Measurements from ENCODE around the gene CTNNB1.

Gene CTNNB1

DNA sequence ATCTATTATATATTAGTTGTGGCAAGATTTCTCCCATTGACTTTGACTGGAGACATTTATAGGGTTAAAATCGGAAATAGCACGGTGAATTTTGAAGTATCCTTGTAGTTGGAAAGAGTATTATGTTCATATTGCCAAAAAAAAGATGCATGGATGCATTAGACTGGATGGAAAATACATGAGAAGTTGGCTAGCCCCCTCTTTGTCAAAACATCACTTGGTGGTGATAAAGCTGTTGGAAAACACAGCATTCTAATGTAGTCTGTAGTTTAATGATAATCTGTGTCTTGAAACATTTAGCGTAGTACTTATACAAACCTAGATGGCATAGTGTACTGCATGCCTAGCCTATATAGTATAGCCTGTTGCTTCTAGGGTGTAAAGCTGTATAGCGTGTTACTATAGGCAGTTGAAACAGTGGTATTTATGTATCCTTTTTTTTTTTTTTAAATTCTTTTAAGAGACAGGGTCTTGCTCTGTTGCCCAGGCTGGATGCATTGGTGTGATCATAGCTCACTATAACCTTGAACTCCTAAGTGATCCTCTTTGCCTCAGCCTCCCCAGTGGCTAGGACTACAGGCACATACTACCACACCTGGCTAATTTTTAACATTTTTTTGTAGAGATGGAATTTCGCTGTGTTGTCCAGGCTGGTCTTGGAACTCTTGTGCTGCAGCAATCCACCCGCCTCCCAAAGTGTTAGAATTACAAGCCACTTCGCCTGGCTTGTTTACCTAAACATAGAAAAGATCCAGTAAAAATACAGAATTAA, 21.8 kb downstream of the CTNNB1 start:
- no peak for DNase-seq

DNA sequence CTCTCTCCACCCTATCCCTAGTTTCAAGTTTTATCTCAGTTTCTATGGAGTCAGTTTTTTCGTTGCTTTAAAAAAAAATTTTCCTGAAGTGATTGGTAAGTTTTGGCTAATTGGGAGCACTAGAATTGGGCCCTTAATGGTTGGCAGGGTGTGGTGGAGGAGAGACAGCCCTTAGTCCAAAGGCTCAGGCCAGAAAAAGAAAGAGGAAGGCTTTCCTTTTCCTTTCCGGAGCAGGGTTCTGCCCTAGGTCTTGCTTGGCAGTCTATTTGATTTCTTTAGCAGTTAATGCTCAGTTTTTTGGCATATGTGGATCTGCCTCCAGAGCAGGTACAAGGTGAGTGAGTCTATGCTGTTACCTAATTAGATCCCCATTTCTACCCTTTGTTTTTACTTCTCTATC, 22.7 kb downstream of the CTNNB1 start:
- DNase-seq: no peak

DNA sequence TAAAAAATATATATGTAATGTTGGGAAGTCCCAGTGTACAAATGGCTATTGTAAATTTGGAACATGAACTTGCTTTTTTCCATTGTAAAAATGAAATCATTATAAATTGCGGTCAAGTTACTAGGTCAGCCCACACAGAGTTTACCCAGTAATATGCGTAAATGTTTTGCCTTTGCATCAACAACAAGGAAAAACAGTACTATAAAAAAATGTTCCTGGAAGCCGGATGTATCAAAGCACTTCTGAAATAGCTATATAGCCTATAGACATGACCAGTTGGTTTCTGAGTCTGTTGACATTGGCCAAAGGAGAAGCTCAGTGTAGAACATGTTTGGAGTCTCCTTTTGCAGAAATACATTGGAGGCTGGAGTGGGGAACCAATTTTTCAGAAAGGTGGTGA, 23.2 kb downstream of the CTNNB1 start:
- no peak for DNase-seq

DNA sequence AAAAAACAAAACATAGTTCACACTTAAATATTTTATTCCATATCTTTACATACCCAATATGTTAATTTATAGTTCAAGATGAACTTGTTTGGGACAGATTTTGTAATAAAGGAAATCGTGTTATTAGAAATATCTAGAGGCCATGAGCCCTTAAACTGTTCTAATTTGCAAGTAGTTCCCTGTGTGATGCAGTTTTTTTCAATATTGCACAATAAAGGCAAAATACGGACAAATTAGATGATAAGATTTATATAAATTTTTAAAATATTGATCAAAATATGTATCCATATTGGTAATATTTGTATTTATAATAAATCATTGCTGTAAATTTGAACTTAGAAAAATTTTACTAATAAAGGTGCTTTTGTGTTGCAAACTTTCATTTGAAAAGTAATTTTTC, 23.8 kb downstream of the CTNNB1 start:
- no peak for DNase-seq

DNA sequence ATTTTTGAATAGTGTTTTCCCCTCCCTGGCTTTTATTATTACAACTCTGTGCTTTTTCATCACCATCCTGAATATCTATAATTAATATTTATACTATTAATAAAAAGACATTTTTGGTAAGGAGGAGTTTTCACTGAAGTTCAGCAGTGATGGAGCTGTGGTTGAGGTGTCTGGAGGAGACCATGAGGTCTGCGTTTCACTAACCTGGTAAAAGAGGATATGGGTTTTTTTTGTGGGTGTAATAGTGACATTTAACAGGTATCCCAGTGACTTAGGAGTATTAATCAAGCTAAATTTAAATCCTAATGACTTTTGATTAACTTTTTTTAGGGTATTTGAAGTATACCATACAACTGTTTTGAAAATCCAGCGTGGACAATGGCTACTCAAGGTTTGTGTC, 24.4 kb downstream of the CTNNB1 start:
- DNase-seq: no peak

DNA sequence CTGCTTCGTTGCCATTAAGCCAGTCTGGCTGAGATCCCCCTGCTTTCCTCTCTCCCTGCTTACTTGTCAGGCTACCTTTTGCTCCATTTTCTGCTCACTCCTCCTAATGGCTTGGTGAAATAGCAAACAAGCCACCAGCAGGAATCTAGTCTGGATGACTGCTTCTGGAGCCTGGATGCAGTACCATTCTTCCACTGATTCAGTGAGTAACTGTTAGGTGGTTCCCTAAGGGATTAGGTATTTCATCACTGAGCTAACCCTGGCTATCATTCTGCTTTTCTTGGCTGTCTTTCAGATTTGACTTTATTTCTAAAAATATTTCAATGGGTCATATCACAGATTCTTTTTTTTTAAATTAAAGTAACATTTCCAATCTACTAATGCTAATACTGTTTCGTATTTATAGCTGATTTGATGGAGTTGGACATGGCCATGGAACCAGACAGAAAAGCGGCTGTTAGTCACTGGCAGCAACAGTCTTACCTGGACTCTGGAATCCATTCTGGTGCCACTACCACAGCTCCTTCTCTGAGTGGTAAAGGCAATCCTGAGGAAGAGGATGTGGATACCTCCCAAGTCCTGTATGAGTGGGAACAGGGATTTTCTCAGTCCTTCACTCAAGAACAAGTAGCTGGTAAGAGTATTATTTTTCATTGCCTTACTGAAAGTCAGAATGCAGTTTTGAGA, 25.0 kb downstream of the CTNNB1 start:
- DNase-seq: no peak

DNA sequence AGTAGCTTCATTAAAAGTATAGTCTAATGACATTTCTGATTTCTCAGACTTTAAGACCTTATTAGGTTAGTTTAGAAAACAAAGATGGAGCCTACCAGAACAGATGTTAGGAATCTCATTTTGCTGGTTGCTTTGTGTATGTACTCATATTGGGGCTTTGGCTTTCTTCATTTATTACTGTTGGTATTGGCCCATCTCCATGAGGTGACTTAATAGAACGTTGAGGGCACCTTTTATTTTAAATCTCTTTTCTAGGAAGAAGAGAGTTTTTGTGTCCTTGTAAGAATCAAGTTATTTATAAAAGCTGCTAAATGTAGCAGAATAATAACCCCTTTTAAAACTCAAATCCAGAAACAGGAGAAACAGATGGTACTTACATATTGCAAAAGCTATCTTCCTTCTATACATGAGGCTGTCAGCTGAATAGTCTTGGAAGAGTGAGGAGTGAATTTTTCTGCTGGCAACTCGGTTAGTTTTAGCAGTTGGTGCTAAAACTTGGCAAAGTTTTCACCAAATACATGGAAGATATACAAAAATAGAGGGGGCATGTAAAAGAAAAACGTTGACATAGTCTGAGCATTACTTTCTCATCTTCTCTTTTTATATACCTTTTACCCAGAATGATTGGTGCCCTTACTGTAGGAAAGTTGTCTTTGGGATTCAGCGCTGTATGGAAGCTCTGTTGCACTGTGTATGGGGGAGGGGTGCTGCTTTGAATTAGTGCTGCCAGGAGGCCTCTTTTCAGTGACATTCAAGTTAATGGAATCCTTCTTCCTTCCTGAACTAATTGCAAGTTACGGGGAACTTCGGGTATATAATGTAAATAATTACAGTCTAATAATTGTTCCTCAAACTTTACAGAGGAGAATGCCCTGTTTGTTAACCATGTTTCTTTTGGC, 35.8 kb downstream of the CTNNB1 start:
- no peak for DNase-seq

DNA sequence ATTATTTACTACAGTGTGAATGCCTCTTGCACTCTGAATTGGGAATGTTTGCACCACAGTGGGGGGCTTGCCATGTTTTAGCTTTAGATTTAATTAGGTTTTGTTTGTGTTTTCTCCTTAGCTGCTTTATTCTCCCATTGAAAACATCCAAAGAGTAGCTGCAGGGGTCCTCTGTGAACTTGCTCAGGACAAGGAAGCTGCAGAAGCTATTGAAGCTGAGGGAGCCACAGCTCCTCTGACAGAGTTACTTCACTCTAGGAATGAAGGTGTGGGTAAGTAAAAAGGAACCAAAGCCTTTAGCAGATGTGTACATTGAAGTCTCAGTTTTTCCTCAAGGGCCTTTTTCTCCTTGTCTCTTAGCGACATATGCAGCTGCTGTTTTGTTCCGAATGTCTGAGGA, 36.9 kb downstream of the CTNNB1 start:
- DNase-seq: no peak

DNA sequence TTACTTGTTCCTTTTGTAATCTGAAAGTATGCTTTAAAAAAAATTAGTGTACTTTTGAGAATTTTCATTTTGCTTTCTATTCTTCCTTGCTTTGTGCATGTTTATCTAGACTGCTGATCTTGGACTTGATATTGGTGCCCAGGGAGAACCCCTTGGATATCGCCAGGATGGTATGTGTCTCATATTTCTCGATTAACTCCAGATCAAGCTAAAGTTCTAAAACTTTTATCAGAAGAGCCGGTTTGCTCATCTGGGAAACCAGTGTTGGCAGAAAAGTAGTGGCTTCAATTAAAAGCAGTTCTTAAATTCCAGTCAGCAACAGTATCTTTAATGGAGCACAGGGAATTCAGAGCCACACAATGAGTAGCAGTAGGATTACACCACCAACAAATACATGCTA, 38.6 kb downstream of the CTNNB1 start:
- no peak for DNase-seq

DNA sequence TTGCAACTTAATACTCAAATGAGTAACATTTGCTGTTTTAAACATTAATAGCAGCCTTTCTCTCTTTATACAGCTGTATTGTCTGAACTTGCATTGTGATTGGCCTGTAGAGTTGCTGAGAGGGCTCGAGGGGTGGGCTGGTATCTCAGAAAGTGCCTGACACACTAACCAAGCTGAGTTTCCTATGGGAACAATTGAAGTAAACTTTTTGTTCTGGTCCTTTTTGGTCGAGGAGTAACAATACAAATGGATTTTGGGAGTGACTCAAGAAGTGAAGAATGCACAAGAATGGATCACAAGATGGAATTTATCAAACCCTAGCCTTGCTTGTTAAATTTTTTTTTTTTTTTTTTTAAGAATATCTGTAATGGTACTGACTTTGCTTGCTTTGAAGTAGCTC, 40.3 kb downstream of the CTNNB1 start:
- no peak for DNase-seq

DNA sequence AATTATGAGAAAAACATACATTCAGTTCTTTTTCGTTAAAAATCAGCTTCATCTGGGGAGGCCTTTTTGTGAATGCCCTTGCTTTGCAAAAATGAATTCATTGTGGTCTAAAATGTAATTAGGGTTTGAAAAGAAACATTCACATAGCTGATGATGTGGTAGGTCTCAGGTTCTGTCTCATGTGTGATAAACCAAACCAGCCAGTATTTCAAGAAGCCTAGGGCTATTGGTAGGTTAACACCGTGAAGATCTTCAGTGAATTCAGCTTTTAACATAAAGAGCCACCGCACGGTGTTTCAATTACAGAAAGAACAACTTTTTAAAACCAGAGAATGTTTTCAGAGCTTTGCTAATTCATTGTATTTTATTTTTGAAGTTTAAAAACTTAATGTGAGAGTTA, 41.9 kb downstream of the CTNNB1 start:
- DNase-seq: no peak

DNA sequence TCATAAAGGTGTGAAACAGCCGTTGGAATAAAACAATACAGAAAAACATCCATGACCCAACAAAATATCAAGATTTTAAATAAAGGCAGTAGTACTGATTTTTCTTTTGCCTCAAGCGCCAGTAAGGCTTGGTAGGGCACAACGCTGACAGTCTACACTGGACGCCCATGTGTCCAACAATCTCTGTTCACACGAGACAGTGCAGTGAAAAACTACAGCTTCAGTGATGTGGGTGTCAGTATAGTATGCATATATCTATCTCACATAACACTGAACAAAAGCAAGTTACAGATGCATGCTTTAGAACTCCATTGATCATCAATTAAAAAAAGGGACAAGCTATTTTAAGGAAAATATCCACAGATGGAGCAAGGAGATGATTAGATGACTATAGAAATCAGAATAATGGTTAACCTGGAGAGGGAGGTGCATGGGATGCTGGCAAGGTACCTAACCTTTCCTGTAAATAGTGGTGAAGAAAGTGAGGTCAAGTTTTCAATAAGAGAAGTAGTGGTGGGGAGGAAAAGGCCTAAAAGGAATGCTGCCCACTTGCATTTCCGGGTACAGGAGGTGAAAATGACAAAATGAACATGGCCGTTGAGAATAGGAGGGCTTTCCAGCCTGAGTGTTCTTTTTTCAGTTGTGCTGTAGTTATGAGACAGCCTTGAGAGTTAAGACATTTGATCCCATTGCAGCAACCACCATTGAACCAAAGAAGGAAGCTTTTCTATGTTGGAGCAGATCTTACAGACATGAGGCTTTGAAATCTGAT, 42.7 kb downstream of the CTNNB1 start:
- no peak for DNase-seq

DNA sequence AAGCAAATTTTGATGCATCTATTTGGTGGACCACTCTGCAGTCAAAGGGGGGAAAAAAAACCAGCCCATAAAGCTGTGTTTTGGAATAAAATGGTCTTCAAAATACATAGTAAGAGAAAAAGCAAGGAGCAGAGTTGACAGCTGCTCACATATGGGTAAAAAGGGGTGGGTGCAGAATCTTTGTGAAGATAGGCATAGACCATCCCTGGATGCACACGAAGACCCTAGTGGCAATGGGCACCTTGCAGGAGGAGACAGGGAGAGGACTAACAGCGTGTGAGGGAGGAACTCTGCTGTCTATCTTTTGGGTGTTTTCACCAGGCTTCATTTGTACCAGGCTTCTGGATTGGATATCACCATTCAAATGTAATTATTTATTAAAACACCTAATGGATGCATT, 43.9 kb downstream of the CTNNB1 start:
- no peak for DNase-seq

DNA sequence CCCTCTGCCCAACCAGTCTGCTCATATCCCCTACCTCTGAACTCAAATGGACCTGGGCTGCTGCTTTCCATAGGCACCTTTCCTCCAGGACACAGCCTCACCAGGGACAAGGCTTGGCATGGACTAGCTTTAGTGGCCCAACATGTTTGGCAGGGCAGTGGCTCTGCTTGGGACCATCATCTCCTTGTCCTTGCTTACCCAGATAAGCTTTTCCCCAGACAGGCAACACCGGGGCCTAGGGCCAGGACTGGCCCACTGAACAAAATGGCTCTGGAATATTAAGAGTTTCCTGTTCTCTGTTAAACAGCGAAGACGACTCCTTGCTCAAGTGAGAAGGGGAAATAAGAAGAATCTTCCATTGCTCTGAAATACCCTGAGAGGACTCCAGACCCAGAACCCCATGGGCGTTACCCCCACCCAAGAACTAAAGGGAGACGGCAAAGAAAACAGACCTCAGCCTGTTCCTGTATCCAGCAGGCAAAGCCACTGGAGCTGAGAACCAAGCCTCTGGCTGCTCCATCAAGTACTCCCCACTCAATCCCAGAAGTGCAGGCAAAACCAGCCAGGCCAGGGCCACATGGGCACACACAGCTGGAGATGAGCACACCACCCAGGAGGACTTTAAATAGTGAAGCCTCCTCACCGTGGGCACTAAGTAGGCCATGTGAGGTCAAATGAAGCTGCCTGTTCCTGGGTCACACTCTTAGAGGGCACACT, 45.5 kb downstream of the CTNNB1 start:
- DNase-seq: no peak

DNA sequence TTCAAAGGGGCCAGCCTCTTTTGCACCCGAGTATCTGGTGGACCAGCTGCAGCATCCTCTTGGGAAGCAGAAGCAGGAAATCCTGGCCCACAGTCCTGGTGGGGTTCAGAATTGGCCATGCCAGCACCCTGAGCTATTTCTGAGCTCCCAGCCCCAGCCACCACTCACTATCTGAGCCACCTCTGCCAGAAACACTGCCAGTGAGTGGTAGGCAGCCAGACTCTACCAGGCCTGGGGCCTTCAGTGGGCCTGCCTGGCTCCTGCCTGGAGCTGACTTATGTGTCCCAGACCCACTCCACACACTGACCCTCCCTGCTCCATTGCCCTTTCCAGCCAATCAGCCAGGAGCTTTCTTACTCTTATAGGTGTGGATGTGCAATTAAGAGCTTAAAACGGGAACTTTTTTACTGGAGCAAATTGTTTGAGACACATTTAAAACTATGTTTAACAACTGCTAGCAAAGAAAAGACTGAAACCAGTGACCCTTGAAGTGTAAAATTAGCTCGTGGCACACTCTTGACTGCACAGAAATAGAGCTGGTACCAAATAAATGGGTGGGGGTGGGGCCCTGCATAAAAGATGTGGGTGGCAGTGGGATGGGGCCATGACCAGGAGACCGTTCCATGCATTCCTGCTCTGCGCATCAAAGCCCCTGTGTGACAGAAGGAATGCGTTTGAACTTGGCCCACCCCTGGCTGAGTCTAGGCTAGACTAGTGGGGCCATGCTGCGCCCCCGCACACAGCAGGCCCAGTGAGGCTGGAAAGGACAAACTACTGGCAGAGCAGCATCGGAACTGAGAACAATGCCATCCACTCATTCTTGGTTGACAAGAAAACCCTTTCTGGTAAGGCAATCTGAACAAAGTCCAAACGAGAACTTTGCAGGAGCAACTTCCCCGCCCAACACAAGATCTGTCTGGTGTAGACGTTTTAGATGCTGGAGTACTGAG, 48.0 kb downstream of the CTNNB1 start:
- DNase-seq: no peak

DNA sequence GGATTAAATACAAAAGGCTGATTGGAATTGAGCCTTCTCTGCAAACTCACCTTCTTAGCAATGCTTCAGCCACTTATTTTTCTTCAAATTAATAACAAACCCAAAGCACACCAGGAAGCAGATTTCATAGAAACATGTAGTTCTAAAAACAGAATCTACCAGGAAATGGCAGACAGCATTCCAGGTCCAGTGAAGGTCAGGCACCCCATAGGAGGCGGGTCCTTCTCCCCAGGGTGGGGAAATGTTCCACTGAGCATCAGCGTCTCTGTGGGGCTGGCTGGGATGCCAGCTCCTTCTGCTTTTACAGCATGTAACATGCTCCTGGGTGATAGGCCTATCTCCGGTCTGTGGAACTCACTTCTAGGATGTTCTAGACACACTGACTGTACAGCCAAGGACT, 49.2 kb downstream of the CTNNB1 start:
- DNase-seq: no peak

DNA sequence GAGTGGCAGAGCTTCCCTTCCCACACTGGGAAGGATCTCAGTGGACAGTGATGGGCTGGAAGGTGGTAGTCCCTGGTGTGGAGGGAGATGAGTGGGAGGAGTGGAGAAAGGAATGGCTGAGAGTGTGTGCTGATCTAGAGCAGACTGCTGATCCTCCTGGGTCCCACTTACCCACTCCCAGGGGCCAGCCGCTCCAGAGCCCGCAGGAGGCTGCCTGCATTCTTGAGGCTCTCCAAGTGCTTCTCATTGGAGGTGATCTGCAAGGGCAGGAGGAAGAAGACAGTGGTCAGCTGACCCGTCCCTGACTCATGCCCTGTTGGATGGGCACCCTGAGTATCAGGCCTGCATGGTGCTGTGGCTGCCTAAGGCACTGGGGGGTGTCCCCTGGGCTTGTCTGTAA, 50.0 kb downstream of the CTNNB1 start:
- DNase-seq: no peak

DNA sequence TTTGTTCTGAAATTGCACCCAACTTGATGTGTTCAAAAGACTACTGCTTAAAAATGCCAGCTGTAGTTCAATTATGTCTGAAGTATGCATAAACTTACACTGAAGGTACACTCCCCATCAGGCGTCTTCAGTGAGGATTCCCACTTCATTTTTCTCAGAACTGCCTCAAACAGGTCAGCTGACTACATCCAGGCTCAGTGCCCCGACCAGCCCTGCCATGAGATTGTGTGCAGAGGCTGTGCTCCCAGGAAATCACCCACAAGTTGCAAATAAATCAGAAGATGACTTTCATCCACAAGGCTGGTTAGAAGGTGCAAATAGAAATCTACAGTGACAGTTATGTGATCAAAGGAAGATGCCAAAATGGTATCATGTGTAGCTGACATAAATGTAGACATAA, 51.5 kb downstream of the CTNNB1 start:
- no peak for DNase-seq

DNA sequence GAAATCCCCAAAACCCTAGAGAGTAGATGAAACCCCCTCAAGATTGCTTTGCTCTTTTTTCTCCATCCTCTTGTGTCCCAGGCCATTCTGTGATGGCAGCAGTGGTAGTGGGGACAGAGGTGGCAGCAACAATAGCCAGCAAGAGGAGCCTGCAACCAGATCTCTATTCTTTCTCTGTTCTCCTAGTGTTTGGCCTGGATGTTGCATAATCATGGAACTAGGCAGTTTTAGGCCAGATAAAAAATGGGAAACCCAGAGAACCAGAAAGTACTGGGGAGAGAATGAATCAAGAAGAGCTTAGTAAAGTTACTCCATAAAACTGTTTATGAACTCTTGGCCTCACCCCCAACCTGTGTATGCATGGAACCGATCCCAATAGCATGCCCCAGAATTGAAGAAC, 52.3 kb downstream of the CTNNB1 start:
- DNase-seq: no peak

DNA sequence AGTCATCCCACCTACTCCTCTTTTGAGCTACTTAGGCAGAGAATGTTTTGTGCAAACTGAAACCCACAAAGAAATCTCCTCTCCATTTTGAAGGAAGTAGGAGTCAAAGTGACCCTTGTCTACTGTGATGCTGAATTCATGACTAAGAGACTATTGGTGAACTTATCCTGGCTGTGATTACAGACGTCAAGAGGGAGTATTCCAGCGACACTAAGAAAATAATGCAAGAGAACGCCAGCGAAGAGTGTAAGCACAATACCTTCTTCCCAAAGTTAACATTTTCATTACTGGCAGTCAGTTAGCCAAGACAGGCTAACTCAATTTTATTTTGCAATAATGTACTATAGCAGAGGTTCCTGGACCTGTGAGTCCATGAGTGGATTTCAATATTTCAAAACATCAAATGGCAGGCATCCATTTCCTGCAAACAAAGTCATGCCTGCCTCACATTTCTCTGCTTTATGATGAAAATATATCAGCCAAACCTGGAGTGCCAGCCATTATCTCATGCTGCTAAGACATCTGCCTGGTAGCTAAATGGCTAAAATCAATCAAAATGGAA, 59.0 kb downstream of the CTNNB1 start:
- DNase-seq: no peak
